Motor neuron (in vitro differentiated cells): ENCODE data around the gene HEATR3. TPM values are rescaled to one million over a fixed set of nuclear protein-coding genes. Genes with fewer than 3 reads are reported as not detected.

Experiments used
- ATAC-seq, 8 experiments: fragments of 200-7000 bp; cut with Tn5 transposase; replicated peaks in 6 of 8; 2 replicates each; pipeline ENCODE4 v1.8.0; 2021; ENCODE audit warnings: mild to moderate bottlenecking in 8 of 8, moderate library complexity in 8 of 8
- H3K27ac ChIP-seq, 2 donors: fragments of 250-450 bp; sonication (Bioruptor Pico); 2 replicates each; pipeline ENCODE4 v1.9.0; 2021; ENCODE audit warnings: antibody characterized with exemption in 2 of 2, mild to moderate bottlenecking in 2 of 2, moderate library complexity in 1 of 2
- H3K4me1 ChIP-seq, 2 donors: fragments of 250-450 bp; sonication (Bioruptor Pico); replicated peaks in 1 of 2; 2 replicates each; pipeline ENCODE4 v1.6.1; 2021; ENCODE audit warnings: antibody characterized with exemption in 2 of 2, mild to moderate bottlenecking in 2 of 2, moderate library complexity in 1 of 2
- H3K4me3 ChIP-seq, 5 donors: fragments of 250-450 bp; sonication (Bioruptor Pico); 2 replicates each; pipeline ENCODE4 v1.9.0; 2021; ENCODE audit warnings: antibody characterized with exemption in 5 of 5, mild to moderate bottlenecking in 5 of 5, moderate library complexity in 4 of 5
- WGBS, 10 experiments: fragments of 450-650 bp; shearing (Covaris generic); methylation state at CpG; one replicate each; pipeline ENCODE4 v1.0.0; 2022; 5-methylcytosine and 5-hydroxymethylcytosine counted together
- in situ Hi-C, 9 experiments: fragments of 400-800 bp; cut with MboI; loops; one replicate each; pipeline ENCODE4 v1.15.0; 2021; ENCODE audit warnings: low sequenced_read_pairs in 9 of 9, low pct_unique_long_range_greater_than_20kb in 2 of 9; ENCODE audit not compliant: unreplicated experiment in 9 of 9
- total RNA-seq, 8 experiments: library from RNA; unstranded; fragments of 300-600 nt; gene quantifications; 2 replicates each; pipeline versions ENCODE4 v1.2.3 to v1.2.4, GENCODE V29; 2022

Gene HEATR3, protein sequence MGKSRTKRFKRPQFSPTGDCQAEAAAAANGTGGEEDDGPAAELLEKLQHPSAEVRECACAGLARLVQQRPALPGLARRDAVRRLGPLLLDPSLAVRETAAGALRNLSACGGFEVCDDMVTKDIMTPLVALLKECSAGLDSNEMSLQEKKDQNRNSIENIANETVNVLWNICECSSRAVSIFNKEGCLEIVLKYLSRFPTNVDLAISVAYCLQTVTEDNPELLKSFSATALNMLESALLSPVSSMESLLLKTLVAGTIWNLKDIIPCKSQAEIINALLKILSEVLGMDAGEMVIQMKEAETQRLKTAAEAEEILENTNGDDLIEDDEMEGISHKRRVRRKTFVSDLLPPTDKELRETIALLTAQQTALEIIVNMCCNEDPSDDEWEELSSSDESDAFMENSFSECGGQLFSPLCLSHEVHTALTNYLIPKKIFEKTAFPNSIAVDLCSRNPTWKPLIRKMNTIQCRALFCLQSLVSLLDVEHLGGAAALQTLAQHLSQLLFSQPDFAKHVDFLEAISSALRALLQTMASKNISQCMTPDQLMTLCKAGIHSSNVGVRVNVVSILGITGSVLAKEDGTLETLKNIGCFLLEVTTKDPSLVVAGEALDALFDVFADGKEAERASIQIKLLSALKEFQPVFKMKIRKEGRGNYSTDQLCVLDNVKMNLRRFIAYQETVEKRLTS
- total RNA-seq = 10 to 100 TPM in 7 of 8 experiments, 1 to 10 TPM in 1; 8.4 to 20.3 (median 13.7) TPM

GRCh38 chr16:50065624-50066481 lies at the start of gene HEATR3:
Gene HEATR3 (plus strand): TSS chr16:50065970. CDS start chr16:50066132, 162 bp downstream.
- WGBS, 10 experiments = 0 to 80% (median 40%) methylated on average over 1 to 20 of the region's 91 CpGs; no CpG with 5 or more reads in 5 of the 10 experiments
- Histone ChIP-seq H3K4me1 (peaks cover 10 to 14% of the 10 kb centered on the region in 2 donors), H3K4me3 (peak within 1 kb of the TSS; percentile 64 to 98 (median 92)), H3K27ac (peak within 1 kb of the TSS; percentile 94 to 99)
- in situ Hi-C loops = no loop called here
- peak; percentile 92 to 96 (median 94) for ATAC-seq

DNA sequence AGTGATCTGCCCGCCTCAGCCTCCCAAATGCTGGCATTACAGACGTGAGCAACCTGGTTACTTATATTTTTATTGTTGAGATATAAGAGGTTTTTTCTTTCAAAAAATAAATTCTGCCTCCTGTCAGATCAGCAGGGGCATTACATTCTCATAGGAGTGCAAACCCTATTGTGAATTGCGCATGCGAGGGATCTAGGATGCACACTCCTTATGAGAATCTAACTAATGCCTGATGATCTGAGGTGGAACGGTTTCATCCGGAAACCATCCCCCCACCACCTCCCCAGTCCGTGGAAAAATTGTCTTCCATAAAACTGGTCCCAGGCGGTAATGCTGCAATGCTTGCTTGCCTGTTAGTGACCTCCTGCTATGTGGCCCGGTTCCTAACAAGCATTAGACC lies 48.2 kb upstream of the HEATR3 start:
- ATAC-seq = peak in 3 of 8 experiments; percentile 21 to 82 (median 53)
- no peak overlapping the region for H3K4me3 ChIP-seq
- in situ Hi-C loops = no loop called here
- 18 to 100% (median 77%) methylated on average over 1 to 9 of the region's 9 CpGs; no CpG with 5 or more reads in 1 of the 10 experiments for WGBS, 10 experiments
- no peak overlapping the region for H3K27ac ChIP-seq
- peaks cover 0 to 3% of the 10 kb centered on the region in 2 donors for H3K4me1 ChIP-seq

DNA sequence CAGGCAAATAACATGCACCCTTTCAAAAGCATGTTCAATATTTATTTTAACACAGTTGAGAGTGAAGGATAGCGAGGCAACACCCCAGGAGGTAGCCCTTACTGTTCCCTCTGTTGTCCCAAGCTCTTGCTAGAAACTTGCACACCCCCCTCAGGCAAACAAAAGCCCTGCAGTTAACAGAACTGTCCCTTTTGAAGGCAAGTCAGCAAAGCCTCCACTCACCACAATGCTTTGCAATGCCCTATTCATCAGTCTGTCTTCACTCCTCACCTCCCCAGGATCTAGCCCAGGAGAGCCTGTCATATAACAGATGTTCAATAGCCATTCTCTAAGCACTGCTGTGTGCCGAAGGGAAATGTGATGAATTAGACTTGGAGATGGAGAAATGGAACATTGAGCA lies 44.2 kb upstream of the HEATR3 start:
- peaks cover 8% of the 10 kb centered on the region in 2 donors for H3K4me1 ChIP-seq
- peak in 3 of 8 experiments; percentile 4 to 9 (median 5) for ATAC-seq
- H3K27ac ChIP-seq = no peak overlapping the region
- H3K4me3 ChIP-seq = no peak overlapping the region
- in situ Hi-C loops = no loop called here
- WGBS, 10 experiments = 0 to 43% (median 10%) methylated on average over 1 to 2 of the region's 2 CpGs; no CpG with 5 or more reads in 3 of the 10 experiments

DNA sequence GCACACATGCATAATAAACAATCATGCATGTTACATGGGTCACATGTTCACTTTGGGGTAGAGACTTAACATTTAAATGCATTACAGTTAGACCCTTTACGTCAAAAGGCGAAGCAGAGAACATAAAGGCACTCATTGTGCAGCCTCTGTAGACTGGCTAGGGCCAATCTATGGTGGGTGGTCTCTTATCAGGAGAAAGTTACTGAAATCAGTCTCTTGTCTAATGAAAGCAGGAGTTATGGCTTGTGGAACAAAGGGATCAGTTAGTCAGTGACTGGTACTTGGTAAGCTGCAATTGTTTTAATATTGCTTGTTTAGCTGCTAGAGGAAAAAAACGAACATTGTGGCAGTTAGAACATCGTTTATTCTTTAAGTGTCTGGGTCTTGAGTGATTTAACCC lies 42.1 kb upstream of the HEATR3 start:
- 37 to 61% (median 50%) methylated on average over 2 to 4 of the region's 4 CpGs; no CpG with 5 or more reads in 1 of the 10 experiments for WGBS, 10 experiments
- no peak overlapping the region for H3K4me3 ChIP-seq
- in situ Hi-C loops = no loop called here

DNA sequence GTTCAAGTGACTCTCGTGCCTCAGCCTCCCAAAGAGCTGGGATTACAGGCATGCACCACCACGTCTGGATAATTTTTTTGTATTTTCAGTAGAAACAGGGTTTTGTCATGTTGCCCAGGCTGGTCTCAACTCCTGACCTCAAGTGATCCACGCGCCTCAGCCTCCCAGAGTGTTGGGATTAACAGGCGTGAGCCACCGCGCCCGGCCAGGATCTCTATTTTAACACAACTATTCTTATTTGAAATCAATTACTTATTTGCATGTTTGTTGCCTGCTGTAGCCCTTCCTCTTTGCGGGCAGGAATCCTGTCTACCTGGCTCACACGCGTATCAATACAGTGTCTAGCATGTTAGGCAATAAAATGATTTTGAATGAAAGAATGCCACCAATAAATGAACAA lies 41.6 kb upstream of the HEATR3 start:
- ATAC-seq = no peak
- in situ Hi-C loops = no loop called here
- no peak overlapping the region for H3K27ac ChIP-seq
- H3K4me3 ChIP-seq = no peak overlapping the region
- 75 to 100% (median 93%) methylated on average over 1 to 9 of the region's 11 CpGs; no CpG with 5 or more reads in 2 of the 10 experiments for WGBS, 10 experiments
- H3K4me1 ChIP-seq = peaks cover 9% of the 10 kb centered on the region in 2 donors

More for the DNA sequence above, 42.1 kb upstream of the HEATR3 start:
- ATAC-seq = no peak
- H3K27ac ChIP-seq = no peak overlapping the region
- H3K4me1 ChIP-seq = peaks cover 9% of the 10 kb centered on the region in 2 donors

DNA sequence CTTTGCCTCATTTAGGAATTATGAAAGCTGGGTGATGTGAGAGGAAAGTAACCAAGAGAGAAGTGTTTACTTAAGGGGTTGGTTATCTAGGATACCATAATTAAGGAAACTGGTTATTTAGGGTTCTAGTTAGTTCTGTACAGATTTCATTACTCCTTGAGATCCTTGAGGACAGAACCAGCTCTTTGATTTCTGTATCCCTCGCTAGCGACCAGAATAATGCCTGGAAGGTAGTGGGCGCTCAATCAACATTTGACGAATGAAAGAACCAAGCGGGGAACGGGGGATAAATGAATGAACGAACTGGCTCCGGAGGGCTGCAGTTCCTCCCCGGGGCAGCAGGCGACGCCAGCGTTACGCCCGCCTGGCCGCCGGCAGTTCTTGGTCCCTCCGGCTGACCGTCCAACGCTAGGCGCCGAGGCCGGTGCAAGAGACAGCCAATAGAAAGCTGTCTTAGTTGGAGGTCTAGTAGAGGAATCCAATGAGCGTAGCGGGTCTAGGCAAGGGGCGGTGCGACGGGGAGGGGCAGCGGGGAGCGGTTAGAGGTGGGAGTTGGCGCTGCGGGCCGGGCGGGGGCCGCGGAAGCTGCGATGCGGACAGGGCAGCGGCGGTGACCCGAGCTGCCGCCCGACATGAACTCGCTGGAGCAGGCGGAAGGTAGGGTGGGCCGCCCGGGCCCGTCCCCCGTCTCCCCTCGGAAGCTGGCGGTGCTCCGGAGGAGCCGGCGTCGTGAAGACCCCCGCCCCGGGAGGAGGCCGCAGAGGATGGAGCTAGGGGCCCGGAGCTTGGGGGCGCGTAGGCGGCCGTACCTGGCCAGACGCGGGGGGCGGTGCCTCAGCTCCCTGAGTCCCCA lies 40.9 kb upstream of the HEATR3 start, which contains the start of gene CNEP1R1:
CNEP1R1 (plus strand) TSS at position 542 of the 853 bp plus-strand sequence; CDS start at position 633, 91 bp downstream.
- peaks cover 9% of the 10 kb centered on the region in 2 donors for H3K4me1 ChIP-seq
- 0 to 5% (median 0%) methylated on average over 1 to 17 of the region's 65 CpGs; no CpG with 5 or more reads in 4 of the 10 experiments for WGBS, 10 experiments
- H3K4me3 ChIP-seq = peak within 1 kb of the TSS; percentile 72 to 87 (median 81)
- in situ Hi-C loops = loop anchor here in 1 of 9 experiments (25.0 kb wide), 1 partner anchor 187 kb away; no protein-coding TSS in a partner anchor
- ATAC-seq = peak; percentile 97 to 99 (median 98)
- peak within 1 kb of the TSS; percentile 72 to 85 for H3K27ac ChIP-seq

GRCh38 chr16:50025537-50025931 lies 40.2 kb upstream of the HEATR3 start:
- Histone ChIP-seq H3K4me1 (peaks cover 9% of the 10 kb centered on the region in 2 donors), H3K27ac (peak overlapping the region; percentile 72 to 85), H3K4me3 (peak overlapping the region; percentile 72 to 87 (median 81))
- ATAC-seq = peak in 3 of 8 experiments; percentile 25 to 37 (median 27)
- in situ Hi-C loops = loop anchor here in 1 of 9 experiments (25.0 kb wide), 1 partner anchor 187 kb away; no protein-coding TSS in a partner anchor
- WGBS, 10 experiments = 0 to 20% (median 1%) methylated on average over 1 to 14 of the region's 17 CpGs; no CpG with 5 or more reads in 2 of the 10 experiments

DNA sequence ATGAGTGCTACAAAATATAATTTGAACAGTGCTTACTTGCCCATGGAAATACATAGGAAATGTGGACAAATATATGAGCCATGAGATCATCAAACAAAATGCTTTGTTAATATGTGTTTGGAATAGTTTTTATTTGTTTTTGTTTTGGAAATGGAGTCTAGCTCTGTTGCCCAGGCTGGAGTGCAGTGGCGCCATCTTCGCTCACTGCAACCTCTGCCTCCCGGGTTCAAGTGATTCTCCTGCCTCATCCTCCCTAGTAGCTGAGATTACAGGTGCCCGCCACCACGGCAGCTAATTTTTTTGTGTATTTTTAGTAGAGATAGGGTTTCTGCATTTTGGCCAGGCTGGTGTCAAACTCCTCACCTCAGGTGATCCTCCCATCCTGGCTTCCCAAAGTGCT lies 37.9 kb upstream of the HEATR3 start:
- no peak for ATAC-seq
- in situ Hi-C loops = loop anchor here in 1 of 9 experiments (25.0 kb wide), 1 partner anchor 184 kb away; no protein-coding TSS in a partner anchor
- Histone ChIP-seq H3K4me3 (no peak overlapping the region), H3K4me1 (peaks cover 6 to 9% of the 10 kb centered on the region in 2 donors), H3K27ac (no peak overlapping the region)
- 80 to 100% (median 87%) methylated on average over 1 to 5 of the region's 5 CpGs; no CpG with 5 or more reads in 3 of the 10 experiments for WGBS, 10 experiments

GRCh38 chr16:50035468-50035992 lies 30.2 kb upstream of the HEATR3 start:
- in situ Hi-C loops = loop anchor here in 1 of 9 experiments (25.0 kb wide), 1 partner anchor 177 kb away; no protein-coding TSS in a partner anchor
- no peak overlapping the region for H3K27ac ChIP-seq
- no peak overlapping the region for H3K4me3 ChIP-seq
- H3K4me1 ChIP-seq = no peaks in the 10 kb centered on the region
- ATAC-seq = no peak
- WGBS, 10 experiments = 70 to 100% (median 86%) methylated on average over 1 to 3 of the region's 3 CpGs

- Histone ChIP-seq H3K4me3 (no peak overlapping the region), H3K4me1 (no peaks in the 10 kb centered on the region), H3K27ac (no peak overlapping the region)
- no peak for ATAC-seq
- in situ Hi-C loops = loop anchor here in 1 of 9 experiments (25.0 kb wide), 1 partner anchor 176 kb away; no protein-coding TSS in a partner anchor
- 75 to 100% (median 91%) methylated on average over 1 to 3 of the region's 3 CpGs; no CpG with 5 or more reads in 1 of the 10 experiments for WGBS, 10 experiments
Measured at GRCh38 chr16:50036426-50036825, 29.3 kb upstream of the HEATR3 start.

DNA sequence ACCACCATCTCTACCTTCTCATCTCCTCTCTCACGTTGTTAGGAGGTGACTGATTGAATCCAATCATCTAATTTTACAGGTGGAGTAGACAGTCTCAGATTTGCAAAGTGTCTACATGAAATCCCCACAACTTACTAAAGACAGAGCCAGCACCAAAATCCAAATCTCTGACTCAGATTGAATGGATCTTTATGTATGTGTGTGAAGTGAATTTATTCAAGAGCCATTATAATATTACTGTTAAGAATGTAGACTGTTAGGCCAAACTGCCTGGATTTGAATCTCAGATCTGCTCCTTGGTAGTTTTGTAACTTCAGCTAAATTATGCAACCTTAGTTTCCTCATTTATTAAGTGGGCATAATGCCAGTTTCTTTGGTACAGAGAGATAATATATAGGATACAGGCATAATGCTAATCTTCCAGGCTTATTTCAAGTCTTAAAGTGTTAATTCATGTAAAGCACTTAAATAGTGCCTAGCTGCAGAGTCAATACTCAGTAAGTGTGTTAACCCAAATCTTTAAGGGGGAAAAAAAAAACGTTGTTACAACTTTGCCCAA lies 28.0 kb upstream of the HEATR3 start:
- no peak overlapping the region for H3K4me3 ChIP-seq
- in situ Hi-C loops = loop anchor here in 1 of 9 experiments (25.0 kb wide), 1 partner anchor 175 kb away; no protein-coding TSS in a partner anchor
- ATAC-seq = peak in 3 of 8 experiments; percentile 54 to 65 (median 65)
- H3K27ac ChIP-seq = no peak overlapping the region
- H3K4me1 ChIP-seq = no peaks in the 10 kb centered on the region
- 30 to 100% (median 67%) methylated on average over 1 to 2 of the region's 2 CpGs; no CpG with 5 or more reads in 2 of the 10 experiments for WGBS, 10 experiments
